H1 (cell line): Measurements from ENCODE around the gene PRG3. TPM values are rescaled to one million over a fixed set of nuclear protein-coding genes. Genes with fewer than 3 reads are reported as not detected.

ENCODE experiments used
- CBX8 ChIP-seq: fragments of 300-800, 300-1000 bp; sonication (generic); IDR thresholded peaks from 2 replicates; pipeline ENCODE4 v1.7.1; 2016; ENCODE audit warnings: low read depth, low read length, borderline replicate concordance
- CHD2 ChIP-seq: IDR thresholded peaks from 2 replicates; pipeline ENCODE4 v1.6.1; 2012; ENCODE audit warnings: low read length, improper control_type of control experiment
- MAFK ChIP-seq: IDR thresholded peaks from 2 replicates; pipeline ENCODE4 v1.6.1; 2012; ENCODE audit warnings: low read depth, mild to moderate bottlenecking, improper control_type of control experiment, low read length
- POU5F1 ChIP-seq: IDR thresholded peaks from 2 replicates; pipeline ENCODE4 v1.6.1; 2011; ENCODE audit warnings: low read depth, mild to moderate bottlenecking, low read length, moderate library complexity
- RFX5 ChIP-seq: IDR thresholded peaks from 2 replicates; pipeline ENCODE4 v1.6.1; 2011; ENCODE audit warnings: low read depth, low read length, improper control_type of control experiment, borderline replicate concordance
- SP1 ChIP-seq: IDR thresholded peaks from 2 replicates; pipeline ENCODE4 v1.6.1; 2011; ENCODE audit warnings: low read depth, low read length
- SP4 ChIP-seq: IDR thresholded peaks from 2 replicates; pipeline ENCODE4 v1.6.1; 2012; ENCODE audit warnings: low read length, inconsistent platforms
- polyA plus RNA-seq, 7 experiments: library from polyadenylated mRNA; depleted of rRNA in 3 of 7; stranded (reverse) in 5 of 7; unstranded in 2 of 7; fragments of >200 nt in 5 of 7; fragments of 200-250 nt in 2 of 7; gene quantifications; 1 replicate in 5 of 7; 2 replicates in 1 of 7; 4 replicates in 1 of 7; pipeline versions ENCODE4 v1.2.1 to v1.2.3, GENCODE V29; 2011 to 2013; ENCODE audit warnings: missing spikeins in 2 of 7, mixed read lengths in 2 of 7
- total RNA-seq: library from RNA; stranded (reverse); fragmentation: NEBNext Ultra II Directional; extraction: Animal tissue kit (Norgen Biotek cat#: 25700); gene quantifications from 2 replicates; pipeline ENCODE4 v1.2.1, GENCODE V29; 2021
- TF ChIP-seq, protein P1 (sequence below), 3 experiments: IDR thresholded peaks; 1 replicate in 2 of 3; 2 replicates in 1 of 3; pipeline versions ENCODE4 v1.5.1 to v1.6.1; 2011; ENCODE audit warnings: low read length in 3 of 3, mild to moderate bottlenecking in 3 of 3, inconsistent platforms in 2 of 3, low read depth in 1 of 3, moderate library complexity in 1 of 3; ENCODE audit not compliant: insufficient read depth in 1 of 3; ENCODE audit errors: control extremely low read depth in 1 of 3
- TF ChIP-seq, protein P2 (sequence below): IDR thresholded peaks from 2 replicates; pipeline ENCODE4 v1.6.1; 2012; ENCODE audit warnings: inconsistent platforms

The PRG3 gene
- total and polyA plus RNA-seq, 2 of the 8 experiments (the other 6 are each of a cell fraction or from before 2014, with no cell fraction given) = not detected

- TF ChIP-seq, protein P1, sequence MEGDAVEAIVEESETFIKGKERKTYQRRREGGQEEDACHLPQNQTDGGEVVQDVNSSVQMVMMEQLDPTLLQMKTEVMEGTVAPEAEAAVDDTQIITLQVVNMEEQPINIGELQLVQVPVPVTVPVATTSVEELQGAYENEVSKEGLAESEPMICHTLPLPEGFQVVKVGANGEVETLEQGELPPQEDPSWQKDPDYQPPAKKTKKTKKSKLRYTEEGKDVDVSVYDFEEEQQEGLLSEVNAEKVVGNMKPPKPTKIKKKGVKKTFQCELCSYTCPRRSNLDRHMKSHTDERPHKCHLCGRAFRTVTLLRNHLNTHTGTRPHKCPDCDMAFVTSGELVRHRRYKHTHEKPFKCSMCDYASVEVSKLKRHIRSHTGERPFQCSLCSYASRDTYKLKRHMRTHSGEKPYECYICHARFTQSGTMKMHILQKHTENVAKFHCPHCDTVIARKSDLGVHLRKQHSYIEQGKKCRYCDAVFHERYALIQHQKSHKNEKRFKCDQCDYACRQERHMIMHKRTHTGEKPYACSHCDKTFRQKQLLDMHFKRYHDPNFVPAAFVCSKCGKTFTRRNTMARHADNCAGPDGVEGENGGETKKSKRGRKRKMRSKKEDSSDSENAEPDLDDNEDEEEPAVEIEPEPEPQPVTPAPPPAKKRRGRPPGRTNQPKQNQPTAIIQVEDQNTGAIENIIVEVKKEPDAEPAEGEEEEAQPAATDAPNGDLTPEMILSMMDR (IDR thresholded peaks at IDR 0.05; ENCODE audit: control extremely low read depth in 1 of 3, insufficient read depth in 1 of 3, low read depth in 1 of 3, low read length in 3 of 3) = no peak
- TF ChIP-seq CBX8 (no peak), SP1 (no peak), MAFK (no peak), SP4 (no peak), CHD2 (no peak), POU5F1 (no peak), RFX5 (no peak)
- TF ChIP-seq, protein P2, sequence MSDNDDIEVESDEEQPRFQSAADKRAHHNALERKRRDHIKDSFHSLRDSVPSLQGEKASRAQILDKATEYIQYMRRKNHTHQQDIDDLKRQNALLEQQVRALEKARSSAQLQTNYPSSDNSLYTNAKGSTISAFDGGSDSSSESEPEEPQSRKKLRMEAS = no peak
Measured at GRCh38 chr11:57358543-57358961, 22.4 kb downstream of the PRG3 start (continued).
